Measurements from ENCODE around the gene PRAMEF5. TPM values are rescaled to one million over a fixed set of nuclear protein-coding genes. Genes with fewer than 3 reads are reported as not detected.
"Not testable (repeated sequence)": the region's sequence is repeated elsewhere in the genome, so short reads cannot be mapped to it uniquely, and the experiment has no call there.

PRAMEF5 gene
- total RNA-seq, 1 donor from 2014 or later: not detected

DNA sequence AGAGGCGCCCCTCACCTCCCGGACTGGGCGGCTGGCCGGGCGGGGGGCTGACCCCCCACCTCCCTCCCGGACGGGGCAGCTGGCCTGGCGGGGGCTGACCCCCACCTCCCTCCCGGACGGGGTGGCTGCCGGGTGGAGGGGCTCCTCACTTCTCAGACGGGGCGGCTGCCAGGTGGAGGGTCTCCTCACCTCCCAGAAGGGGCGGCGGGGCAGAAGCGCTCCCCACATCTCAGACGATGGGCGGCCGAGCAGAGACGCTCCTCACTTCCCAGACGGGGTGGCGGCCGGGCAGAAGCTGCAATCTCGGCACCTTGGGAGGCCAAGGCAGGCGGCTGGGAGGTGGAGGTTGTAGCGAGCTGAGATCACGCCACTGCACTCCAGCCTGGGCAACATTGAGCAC, 44.7 kb downstream of the PRAMEF5 start:
- not testable (repeated sequence) for H3K27me3 ChIP-seq (ENCODE audit: control insufficient read depth, insufficient read depth, low read length); H3K36me3 ChIP-seq (ENCODE audit: control insufficient read depth, insufficient read depth, low read length); DNase-seq (ENCODE audit: low read depth); FAIRE-seq; H3K4me3 ChIP-seq (ENCODE audit: low read depth, low read length)

DNA sequence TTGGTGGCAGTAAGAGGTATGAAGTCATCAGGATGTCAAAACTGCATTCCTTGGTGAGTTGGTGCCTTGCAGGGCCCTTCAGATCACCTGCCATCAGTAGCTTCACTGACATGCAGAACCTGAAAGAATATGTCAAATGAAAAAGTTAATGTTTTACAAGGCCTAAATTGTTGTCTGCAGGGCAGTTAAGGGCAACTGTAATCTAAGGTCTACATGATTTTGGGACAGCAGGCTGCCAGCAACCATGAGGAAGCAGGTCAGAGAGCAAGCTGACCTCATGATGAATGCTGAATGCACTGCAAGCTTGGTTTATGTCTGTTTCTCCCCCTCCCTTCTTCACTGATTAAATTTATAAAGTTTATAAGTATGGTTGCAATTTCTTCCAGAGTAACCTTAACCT, 48.2 kb downstream of the PRAMEF5 start:
- not testable (repeated sequence) for H3K27me3 ChIP-seq (ENCODE audit: control insufficient read depth, insufficient read depth, low read length); DNase-seq (ENCODE audit: low read depth); FAIRE-seq; H3K4me3 ChIP-seq (ENCODE audit: low read depth, low read length); H3K36me3 ChIP-seq (ENCODE audit: control insufficient read depth, insufficient read depth, low read length)

DNA sequence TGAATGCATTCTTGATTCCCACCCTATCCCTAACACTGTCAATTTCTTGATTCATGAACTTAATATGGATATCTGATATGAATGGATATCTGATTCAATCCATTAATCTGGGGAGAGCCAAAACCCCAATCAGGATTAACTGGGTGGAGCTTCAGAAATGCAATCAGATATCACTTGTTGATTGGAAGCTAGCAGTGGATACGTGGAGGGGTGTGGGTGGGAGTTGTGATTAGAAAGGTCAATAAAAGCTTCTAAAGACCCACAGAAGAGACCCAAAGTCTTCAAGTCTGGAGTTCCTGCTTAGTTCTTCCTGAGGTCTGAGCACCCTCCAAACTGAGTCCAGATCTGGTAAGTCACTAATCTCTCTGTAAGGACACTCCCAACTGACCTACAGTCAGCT, 49.2 kb downstream of the PRAMEF5 start, which contains the start of gene PRAMEF33:
TSS of gene PRAMEF33 (plus strand) at position 301 of the 400 bp plus-strand sequence. CDS start 2,416 bp downstream, outside the sequence.
- not testable (repeated sequence) for H3K36me3 ChIP-seq (ENCODE audit: control insufficient read depth, insufficient read depth, low read length); H3K4me3 ChIP-seq (ENCODE audit: low read depth, low read length); FAIRE-seq; H3K27me3 ChIP-seq (ENCODE audit: control insufficient read depth, insufficient read depth, low read length); DNase-seq (ENCODE audit: low read depth)

Other genes with a start within 250 kb of the PRAMEF5 start
- gene PRAMEF27, start 197.6 kb upstream of the PRAMEF5 start, total RNA-seq: not detected in 2 replicates
- gene HNRNPCL3, start 193.4 kb upstream of the PRAMEF5 start, total RNA-seq: not detected in 2 replicates
- gene PRAMEF25, start 183.4 kb upstream of the PRAMEF5 start, total RNA-seq: not detected in 2 replicates
- not detected in 2 replicates for gene HNRNPCL2, start 137.3 kb upstream of the PRAMEF5 start, total RNA-seq
- gene PRAMEF26, start 98.2 kb upstream of the PRAMEF5 start, total RNA-seq: not detected in 2 replicates
- gene HNRNPCL4, start 88.6 kb upstream of the PRAMEF5 start, total RNA-seq: not detected in 2 replicates
- not detected in 2 replicates for gene PRAMEF9, start 82.3 kb upstream of the PRAMEF5 start, total RNA-seq
- gene PRAMEF13, start 52.8 kb upstream of the PRAMEF5 start, total RNA-seq: not detected in 2 replicates
- gene PRAMEF18, start 28.0 kb upstream of the PRAMEF5 start, total RNA-seq: not detected in 2 replicates
- gene PRAMEF8, start 30.9 kb downstream of the PRAMEF5 start, total RNA-seq: not detected in 2 replicates
- gene PRAMEF33, start 49.3 kb downstream of the PRAMEF5 start, total RNA-seq: not detected in 2 replicates
- not detected in 2 replicates for gene PRAMEF15, start 61.4 kb downstream of the PRAMEF5 start, total RNA-seq
- gene PRAMEF14, start 92.9 kb downstream of the PRAMEF5 start, total RNA-seq: not detected in 2 replicates
- gene PRAMEF19, start 117.7 kb downstream of the PRAMEF5 start, total RNA-seq: not detected in 2 replicates
- gene PRAMEF17, start 135.4 kb downstream of the PRAMEF5 start, total RNA-seq: not detected in 2 replicates
- gene PRAMEF20, start 156.3 kb downstream of the PRAMEF5 start, total RNA-seq: not detected in 2 replicates

Data from bronchial epithelial cell (primary cell).